SK-N-SH (cell line): ENCODE measurements around the gene DAPK3.
A peak's percentile ranks its signal among the peaks of the same experiment; 100 is the strongest.

ENCODE experiments used
- CTCF ChIP-seq: fragments of 200-600 bp; sonication (generic); IDR thresholded peaks from 2 replicates; pipeline ENCODE4 v1.6.1; 2017; ENCODE audit warnings: antibody characterized with exemption, mild to moderate bottlenecking, moderate library complexity
- FOXM1 ChIP-seq: IDR thresholded peaks from 2 replicates; pipeline ENCODE4 v1.4.0; 2012; ENCODE audit warnings: low read depth, mild to moderate bottlenecking
- JUND ChIP-seq: IDR thresholded peaks from 2 replicates; pipeline ENCODE4 v1.4.0; 2012
- MAX ChIP-seq: IDR thresholded peaks from 2 replicates; pipeline ENCODE4 v1.4.0; 2012; ENCODE audit warnings: low read depth
- POLR2AphosphoS5 ChIP-seq: IDR thresholded peaks from 2 replicates; pipeline ENCODE4 v1.6.1; 2012; ENCODE audit warnings: low read depth, low read length
- TCF12 ChIP-seq: IDR thresholded peaks from 2 replicates; pipeline ENCODE4 v1.4.0; 2012
- TF ChIP-seq, protein P1 (sequence below): IDR thresholded peaks from 2 replicates; pipeline ENCODE4 v1.4.0; 2012; ENCODE audit warnings: low read depth, borderline replicate concordance

DNA sequence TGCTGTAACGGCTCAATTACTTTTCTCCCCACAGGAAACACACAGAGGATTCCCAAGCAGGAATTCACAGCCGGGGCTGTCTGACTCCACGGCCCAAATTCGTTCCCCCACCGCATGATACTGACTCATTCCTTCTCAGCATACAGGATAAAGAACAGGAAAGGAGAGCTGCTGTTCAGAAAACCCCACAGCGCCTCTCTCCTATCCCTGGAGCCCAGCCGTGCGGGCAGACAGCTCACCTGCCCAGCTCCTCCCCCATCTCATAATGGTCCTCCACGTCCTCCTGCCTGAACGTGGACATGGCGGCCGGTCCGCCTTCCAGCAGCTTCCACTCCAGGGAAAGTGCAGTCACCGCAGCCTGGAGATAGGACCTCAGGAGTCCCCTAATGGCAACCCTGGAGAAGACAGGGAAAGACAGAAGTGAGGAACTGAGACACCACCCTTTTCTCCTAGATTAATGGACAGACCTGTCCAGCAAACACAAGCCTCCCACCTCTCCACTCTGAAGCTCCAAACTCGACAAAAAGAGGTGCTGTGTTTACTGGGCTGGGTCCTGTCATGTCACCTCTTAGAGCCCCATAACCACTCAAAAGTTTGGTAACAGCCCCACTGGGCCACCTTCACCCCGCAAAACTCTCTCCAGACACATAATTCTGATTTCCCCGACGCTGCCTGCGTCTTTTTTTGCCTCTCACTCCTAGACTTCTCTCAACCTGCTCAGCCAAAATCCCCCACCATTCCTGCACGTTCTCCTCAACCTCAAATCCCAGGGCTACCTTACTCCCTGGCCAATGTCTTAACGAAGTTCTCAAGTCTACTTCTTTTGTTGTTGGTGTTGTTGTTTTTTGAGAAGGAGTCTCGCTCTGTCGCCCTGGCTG is 1.2 kb downstream of the DAPK3 start:
- TF ChIP-seq CTCF, result peak; percentile 46; the same call in 1 of the 2 replicates
- TF ChIP-seq FOXM1, result no peak
- TF ChIP-seq, protein P1, sequence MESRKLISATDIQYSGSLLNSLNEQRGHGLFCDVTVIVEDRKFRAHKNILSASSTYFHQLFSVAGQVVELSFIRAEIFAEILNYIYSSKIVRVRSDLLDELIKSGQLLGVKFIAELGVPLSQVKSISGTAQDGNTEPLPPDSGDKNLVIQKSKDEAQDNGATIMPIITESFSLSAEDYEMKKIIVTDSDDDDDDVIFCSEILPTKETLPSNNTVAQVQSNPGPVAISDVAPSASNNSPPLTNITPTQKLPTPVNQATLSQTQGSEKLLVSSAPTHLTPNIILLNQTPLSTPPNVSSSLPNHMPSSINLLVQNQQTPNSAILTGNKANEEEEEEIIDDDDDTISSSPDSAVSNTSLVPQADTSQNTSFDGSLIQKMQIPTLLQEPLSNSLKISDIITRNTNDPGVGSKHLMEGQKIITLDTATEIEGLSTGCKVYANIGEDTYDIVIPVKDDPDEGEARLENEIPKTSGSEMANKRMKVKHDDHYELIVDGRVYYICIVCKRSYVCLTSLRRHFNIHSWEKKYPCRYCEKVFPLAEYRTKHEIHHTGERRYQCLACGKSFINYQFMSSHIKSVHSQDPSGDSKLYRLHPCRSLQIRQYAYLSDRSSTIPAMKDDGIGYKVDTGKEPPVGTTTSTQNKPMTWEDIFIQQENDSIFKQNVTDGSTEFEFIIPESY, result no peak
- TF ChIP-seq MAX, result peak; percentile 67
- peak; percentile 58 for TF ChIP-seq JUND
- no peak for TF ChIP-seq POLR2AphosphoS5
- peak; percentile 53 for TF ChIP-seq TCF12
